GM19025 (cell line): Measurements from ENCODE around the gene COL4A5.
"Not testable (repeated sequence)": the region's sequence is repeated elsewhere in the genome, so short reads cannot be mapped to it uniquely, and the experiment has no call there.

Experiments
- ATAC-seq: cut with Tn5 transposase; IDR thresholded peaks from one replicate; pipeline ENCODE4 v1.9.1; 2021; ENCODE audit warnings: mild to moderate bottlenecking, low read depth, moderate library complexity; ENCODE audit not compliant: unreplicated experiment

The COL4A5 gene

DNA sequence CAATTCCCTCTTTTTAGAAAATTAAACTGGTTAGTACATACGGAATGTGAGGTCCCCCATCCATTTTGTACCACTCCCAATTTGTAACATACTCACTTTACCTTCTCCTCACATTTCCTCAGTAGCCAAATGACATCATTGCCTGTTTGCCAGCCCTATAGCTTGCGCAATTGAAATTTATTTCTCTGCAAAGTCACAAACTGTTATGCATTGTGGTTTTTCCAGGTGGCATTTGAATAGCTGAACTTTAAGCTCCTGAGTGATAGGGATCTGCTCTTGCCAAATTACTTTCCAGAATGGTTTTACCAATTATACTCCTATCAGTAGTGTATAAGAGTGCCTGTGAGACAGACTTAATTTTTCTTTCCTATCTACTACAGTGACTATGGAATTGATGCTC lies 7.7 kb downstream of the COL4A5 start:
- no peak for ATAC-seq

DNA sequence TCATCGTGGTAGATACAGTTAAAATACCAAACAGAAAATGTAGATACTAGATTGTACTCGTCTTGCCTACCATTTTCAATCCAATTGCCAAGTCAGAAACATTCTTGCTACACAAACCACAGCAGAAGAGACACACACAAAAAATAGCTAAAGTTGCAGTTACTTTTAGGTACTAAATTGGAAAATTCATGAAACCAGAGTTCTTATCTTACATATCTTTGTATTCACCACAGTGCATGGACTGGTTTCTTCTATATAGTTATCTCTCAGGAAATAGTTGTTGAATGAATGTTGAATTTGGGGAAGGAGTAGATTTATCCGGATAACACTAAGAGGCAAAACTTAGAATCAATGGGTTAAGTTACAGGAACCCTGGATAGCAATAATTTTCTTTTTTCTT lies 14.2 kb downstream of the COL4A5 start:
- ATAC-seq = no peak

DNA sequence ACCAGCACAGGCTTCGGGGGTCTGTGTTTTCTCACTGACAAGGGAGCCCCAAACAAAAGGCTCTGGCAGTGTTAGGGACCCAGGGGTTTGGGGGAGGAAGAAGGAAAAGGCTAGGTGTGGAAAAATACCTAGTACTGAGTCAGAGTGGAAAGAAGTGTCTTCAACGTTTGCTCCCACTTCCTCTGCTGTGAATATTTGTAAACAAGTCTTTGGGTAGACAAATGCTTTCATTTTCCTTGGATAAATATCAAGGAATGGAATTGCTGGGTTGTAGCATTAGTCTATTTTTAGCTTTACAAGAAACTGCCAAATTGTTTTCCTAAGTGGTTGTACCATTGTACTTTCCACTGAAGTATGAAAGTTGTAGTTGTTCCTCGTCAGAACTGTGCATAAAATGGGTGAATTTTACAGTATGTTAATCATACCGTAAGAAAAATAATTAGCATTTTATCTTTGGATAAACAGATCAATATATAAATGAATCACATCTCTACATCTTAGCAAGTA lies 17.4 kb downstream of the COL4A5 start:
- no peak for ATAC-seq

DNA sequence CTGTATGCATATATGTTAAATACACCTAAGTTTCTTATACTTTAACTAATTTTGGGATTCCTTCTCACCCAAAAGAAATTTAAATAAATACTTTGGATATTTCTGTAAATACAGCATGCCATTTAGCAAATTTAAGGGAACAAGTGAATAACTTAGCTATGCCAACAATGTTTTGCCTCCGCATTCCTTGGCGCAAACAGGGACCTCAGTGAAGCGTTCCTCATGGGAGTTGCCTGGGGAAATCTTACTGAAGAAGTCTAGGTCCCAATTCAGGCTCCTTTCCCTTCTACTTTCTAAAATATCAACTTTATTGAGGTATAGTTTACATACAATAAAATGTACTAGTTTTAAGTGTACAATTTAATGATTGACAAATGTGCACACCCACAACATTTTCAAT lies 25.0 kb downstream of the COL4A5 start:
- ATAC-seq = no peak

DNA sequence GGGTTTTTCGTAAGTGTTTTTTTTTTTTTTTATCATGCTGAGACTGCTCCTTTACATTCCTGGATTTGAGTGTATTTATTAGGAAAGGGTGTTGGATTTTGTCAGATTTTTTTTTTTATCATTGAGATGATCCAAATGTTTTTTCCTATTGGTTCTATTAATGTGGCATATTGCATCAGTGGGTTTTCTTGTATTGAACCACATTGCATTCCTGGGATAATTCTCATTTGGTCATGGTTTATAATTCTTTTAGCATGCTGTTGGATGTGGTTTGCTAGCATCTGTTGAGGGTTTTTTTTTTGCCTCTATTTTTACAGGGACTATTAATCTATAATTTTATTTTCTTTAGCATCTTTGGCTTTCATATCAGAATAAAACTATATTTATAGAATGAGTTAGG lies 28.8 kb downstream of the COL4A5 start:
- no peak for ATAC-seq

DNA sequence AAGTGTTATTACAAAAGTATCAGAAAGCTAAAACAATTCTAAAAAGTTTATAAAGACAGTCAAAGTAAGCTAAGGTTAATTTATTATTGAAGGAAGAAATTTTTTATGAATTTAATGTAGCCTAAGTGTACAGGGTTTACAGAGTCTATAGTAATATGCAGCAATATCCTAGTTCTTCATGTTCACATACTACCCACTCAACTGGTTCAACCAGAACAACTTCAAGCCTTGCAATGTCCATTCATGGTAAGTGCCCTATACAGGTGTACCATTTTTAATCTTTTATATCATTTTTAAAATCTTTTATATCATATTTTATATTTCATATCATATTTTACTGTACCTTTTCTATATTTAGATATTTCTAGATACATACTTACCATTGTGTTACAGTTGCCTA lies 34.3 kb downstream of the COL4A5 start:
- ATAC-seq = no peak

DNA sequence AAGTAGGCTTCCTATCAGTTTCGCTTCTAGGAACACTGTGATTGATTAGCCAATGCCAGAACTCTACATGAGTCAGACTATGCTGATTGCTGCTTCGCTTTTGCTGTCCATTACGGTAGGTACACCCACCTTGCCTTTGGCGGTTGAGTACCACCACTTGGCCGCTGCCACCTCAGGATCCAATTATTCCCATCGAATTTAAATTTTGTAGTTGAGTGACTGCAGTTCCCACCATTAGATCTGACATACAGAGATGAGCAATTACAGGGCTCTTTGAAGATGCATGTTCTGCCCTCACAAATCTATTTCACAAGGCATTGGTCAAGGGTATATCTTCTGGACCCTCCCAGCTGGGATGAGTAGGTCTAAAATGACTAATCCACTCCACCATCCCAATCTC lies 41.9 kb downstream of the COL4A5 start:
- not testable (repeated sequence) for ATAC-seq

DNA sequence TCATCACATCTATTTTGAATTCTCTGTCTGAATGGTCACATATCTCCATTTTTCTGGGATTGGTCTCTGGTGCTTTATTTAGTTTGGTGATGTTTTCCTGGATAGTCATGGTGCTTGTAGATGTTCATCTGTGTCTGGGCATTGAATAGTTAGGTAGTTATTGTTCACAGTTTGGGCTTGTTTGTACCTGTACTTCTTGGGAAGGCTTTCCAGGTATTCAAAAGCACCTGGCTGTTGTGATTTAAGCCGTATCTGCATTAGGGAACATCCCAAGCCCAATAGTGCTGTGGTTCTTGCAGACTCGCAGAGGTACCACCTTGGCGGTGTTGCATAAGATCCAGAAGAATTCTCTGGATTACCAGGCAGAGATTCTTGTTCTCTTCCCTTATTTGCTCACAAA lies 44.6 kb downstream of the COL4A5 start:
- no peak for ATAC-seq

DNA sequence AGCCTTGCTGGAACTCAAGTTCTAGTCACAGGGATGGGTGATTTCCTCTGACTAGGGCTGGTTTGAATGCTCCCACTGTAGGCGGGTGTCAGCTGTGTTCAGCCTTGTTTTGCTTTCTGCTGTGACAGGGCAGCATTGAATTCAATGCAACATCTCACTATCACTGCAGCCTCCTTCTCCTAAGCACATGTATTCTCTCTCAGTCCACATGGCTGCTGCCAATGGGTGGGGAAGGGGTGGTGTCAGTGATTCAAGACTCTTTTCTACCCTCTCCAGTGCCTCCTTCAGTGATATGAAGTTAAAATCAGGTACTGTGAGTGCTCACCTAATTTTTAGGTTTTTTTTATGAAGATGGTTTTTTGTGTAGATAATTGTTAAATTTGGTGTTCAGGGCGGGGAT lies 46.3 kb downstream of the COL4A5 start:
- no peak for ATAC-seq

DNA sequence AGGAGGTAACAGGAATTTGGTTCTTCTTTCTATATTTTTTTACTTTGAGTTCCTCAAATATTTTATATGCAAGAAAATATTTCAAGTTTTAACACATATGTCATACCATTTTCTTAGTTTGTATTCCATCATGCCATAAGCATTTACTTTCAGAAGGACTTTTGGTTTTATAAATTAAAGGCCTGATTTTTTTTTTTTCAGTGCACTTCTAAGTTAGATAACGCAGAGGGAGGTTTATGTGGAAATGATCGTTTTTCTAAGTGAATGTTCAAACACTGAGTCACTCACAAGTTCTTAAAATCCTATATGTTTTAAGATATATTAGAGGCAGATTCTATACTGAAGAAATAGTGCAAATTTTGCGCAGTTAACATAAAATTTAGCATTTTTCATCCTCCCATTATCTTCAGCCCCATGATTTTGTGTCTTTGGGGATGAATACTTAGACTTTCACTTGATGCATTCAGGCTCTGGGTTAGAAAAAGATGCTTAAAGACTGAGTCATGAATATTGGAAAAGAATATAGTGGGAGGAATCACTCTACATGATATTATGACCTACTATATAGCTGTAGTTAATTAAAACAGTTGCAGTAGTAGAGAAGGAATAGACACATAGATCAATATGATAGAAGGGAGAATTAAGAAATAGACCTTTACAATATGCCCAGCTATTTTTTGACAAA lies 54.9 kb downstream of the COL4A5 start:
- no peak for ATAC-seq

DNA sequence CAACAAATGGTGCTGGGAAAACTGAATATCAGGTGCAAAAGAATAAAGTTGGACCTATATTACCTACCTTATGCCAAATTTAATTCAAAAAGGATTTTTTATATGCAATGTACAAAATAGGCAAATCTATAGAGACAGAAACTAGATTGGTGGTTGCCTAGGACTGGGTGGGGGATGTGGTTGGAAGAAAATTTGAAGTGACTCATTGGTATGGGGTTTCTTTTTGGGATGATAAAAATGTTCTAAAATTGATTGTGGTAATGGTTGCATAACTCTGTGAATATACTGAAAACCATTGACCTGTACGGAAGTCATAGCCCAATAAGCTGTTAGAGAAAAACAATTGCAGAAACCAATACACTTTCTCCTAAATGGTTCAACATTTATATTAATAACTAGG lies 72.1 kb downstream of the COL4A5 start:
- ATAC-seq = no peak

DNA sequence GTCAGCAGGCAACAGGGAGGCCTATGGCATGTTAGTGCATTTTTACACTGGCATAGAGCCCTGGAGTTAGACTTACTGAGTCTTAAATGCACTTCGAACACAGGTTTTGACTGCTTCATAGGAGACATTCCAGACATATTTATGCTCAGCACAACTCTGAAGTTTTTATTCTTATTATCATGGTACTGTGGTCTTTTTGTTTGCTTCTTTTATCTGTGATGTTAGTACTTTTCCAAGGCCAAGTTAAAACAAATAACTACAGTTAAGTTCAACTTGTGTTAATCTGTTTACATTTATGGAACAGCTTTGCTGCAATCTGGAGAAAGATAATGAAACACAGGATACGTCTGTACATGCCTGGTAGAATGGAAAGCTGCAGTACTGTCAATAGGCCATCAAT lies 76.5 kb downstream of the COL4A5 start:
- ATAC-seq = no peak

DNA sequence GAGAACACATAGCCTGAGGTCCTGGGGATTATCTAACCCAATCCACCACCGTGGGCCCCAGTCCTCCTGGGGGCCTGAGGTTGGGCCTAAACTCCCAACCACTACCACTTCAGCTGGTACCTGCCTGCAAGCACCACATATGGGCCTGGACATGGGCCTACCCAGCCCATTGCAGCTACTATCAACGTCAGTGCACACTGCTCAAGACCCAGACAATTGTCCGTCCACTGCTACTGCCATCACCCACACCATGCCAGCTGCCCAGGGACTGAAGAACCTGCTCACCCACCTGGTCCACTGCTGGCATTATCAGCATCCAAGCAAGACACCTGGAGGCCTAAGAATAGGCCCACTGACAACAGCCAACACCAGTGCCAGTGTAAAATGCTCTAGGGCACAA lies 88.1 kb downstream of the COL4A5 start:
- no peak for ATAC-seq

DNA sequence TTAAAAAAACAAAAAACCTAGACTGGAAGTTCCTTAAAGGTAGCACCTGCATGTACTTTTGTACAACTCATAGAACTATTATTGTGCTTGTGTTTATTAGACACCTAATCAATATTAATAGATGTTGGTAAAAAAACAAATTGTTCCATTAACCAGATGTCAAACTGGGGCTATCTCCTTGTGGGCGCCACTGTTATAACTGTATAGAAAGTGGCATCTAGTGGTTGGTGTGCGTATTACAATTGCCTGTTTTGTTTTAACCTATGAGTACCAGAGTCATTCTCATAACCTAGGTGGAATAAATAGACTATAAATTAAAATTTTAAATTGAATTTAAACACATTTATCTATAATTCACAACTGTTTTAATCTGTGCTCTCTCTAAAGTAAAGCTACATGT lies 97.4 kb downstream of the COL4A5 start:
- no peak for ATAC-seq

DNA sequence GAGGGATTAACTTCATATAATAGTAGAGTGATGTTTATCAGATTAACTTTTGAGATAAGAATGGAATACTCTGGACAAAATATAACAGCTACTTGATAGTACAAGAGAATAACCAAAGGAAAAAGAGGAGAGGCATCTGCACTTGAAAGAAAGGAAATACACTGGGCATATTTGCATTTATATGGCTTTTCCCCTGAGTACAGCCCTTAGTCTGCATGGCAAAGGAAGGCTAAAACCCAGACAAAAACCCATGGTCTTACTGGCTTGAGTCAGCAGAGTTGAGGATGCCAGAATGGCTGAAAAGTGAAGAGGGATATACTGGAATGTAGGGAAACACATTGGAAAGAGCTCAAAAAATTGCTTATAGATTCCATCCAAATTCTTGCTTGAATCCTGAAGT lies 101.6 kb downstream of the COL4A5 start:
- no peak for ATAC-seq

DNA sequence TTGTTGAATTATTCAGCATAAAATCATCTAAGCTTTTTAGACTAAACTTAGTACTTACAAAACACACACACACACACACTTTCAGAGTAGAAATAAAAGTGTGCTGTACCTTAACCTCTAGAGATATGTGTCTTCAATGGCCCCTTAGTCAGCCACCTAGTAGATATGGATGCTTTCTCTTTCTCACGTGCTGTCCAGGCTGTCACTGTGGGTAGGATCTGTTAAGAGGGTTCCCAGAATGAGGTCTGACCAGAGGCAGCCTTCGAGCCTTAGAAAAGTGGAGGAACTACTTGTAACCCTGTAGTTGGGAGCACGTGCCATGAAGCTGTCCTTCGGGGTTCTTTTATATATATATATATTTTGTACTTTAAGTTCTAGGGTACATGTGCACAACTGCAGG lies 117.9 kb downstream of the COL4A5 start:
- ATAC-seq = no peak

DNA sequence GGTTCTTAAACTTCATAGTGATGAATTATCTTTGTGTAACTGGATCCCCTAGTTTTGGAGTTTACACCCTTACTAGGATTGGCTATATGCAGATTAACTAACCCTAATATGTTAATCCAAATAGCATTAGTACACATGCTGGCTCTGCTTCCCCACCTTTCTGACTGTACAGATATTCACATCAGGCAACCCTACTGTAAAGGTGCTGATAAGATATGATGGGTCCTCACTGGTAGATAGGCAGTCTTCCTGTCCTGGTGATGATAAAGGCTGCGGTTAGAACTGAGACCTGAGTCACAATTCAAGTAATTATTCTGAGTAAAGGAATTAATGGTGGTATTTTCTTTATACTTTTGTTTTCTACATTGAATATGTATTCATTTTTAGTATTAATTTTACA lies 118.6 kb downstream of the COL4A5 start:
- no peak for ATAC-seq

DNA sequence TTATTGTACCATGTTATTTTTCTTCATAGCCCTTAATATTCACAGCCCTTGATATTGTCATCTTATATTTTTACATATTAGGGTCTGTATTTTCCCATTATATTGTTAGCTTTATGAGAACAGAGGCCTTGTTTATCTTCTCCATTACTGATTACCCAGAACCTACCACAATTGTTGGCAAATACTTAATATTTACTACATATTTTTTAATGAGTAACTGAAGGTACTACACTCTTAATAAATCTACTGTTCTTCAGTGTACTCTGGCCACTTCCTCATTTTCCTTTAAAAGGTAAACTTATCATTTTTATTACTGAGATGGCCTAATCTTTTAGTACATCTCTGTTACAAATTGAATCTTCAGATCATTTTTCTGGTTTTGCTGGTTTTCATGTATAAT lies 133.5 kb downstream of the COL4A5 start:
- ATAC-seq = no peak

DNA sequence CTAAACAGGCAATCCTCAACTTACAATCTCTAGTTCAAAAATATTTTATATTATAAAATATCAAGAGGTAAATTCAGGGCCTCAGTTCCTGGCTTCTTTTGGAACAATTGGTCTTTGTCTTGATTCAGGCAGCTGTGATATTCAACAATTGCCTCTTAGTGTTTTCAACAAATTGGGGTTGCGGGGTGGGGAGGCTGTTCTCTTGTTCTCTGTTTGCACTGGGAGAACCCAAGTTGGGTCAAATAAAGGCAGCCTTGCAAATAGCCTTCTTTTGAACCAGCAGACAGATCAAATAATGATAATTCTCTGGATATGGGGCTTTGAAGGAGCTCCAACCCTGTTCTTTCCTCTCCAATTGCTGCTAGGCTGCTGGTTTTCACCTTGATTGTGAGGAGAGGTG lies 142.5 kb downstream of the COL4A5 start:
- no peak for ATAC-seq

DNA sequence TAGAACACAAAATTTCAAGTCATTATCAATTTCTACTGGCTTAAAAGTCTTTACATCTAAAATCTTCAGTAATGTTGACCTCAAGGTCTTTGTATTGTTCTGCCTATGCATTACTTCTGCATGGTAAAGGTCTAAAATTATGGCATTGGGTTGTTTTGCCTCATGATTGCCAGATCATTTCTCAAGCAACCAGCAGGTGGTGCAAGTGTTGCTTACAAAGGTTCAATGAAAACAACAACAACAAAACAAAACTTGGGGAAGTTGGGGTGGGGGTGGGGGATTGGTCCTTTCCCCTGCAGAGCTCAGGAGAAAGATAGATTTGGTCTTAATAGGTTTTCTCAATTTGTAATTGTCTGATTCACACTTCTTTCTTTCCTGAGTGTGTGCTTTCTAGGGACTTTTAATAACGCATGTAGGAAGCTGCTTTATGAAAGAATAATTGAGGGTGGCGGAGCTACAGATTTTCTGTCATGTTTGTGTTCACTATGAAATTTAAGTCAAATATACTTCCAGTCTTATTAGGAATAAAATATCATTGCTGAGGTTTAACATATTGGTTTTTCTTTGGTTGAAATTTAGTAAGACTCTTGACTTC lies 145.1 kb downstream of the COL4A5 start:
- no peak for ATAC-seq

DNA sequence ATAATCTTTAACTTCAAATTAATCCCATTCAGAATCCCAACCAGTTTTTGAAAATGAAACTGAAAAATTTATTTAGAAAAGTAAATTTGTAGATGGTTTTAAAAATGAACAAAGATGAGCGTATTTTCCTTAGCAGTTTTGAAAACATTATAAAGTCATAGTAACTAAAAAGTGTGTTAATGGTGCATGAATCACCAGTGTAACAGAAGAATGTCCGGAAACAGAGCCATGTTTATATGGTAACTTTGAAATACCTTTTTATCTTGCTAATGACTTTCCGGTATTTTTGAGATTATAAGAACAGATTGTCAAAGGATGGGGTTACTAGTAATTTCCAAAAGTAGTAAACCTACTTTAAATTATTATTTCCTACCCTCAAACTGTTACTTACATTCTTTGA lies 150.9 kb downstream of the COL4A5 start:
- no peak for ATAC-seq

DNA sequence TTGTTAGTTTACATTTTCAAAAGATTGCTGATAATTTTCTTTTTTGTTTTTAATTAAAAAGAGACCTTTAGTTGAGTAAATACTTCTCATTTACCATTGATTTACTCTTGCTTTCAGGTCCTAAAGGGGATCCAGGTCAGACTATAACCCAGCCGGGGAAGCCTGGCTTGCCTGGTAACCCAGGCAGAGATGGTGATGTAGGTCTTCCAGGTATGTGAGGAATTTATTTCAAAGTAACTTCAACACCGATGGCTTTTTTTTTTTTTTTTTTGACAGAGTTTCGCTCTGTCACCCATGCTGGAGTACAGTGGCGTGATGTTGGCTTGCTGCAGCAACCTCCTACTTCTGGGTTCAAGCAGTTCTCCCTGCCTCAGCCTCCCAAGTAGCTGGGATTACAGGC lies 161.6 kb downstream of the COL4A5 start:
- ATAC-seq = no peak

DNA sequence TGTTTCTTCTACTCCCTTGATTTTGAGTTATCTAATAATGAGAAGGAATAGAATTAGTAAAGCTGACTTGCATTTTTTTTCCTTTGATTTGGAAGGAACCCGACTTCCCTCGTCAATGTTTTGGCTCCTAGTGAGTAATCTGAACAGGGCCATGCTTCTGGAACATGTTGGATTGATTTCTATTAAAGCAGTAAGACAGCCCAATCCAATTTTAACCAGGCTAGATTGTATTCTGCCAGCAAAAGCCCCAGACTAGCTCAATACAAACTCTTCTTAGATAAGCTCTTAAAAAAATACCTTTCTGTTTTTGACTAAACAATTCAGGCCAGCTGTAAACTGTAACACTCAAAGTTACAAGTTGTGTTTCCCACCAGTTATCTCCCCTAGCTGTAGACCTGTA lies 170.5 kb downstream of the COL4A5 start:
- ATAC-seq = no peak
